NCI-H2081 (cell line): ENCODE measurements around the gene CIRBP.

Experiments used
- DNase-seq, 2 experiments: peaks; one replicate each; lab custom pipeline; 2025; lab: John Stamatoyannopoulos, UW

CIRBP gene

GRCh38 chr19:1243768-1244692, 25.1 kb upstream of the CIRBP start:
- peak; percentile 67 to 69 for DNase-seq

- no peak for DNase-seq
Measured at GRCh38 chr19:1244693-1245451, 24.3 kb upstream of the CIRBP start.

- DNase-seq = no peak
Measured at GRCh38 chr19:1245494-1246264, 23.5 kb upstream of the CIRBP start.

- peak in 1 of 2 experiments; percentile 25 for DNase-seq
Measured at GRCh38 chr19:1246265-1247087, 22.7 kb upstream of the CIRBP start.

- DNase-seq = no peak
Measured at GRCh38 chr19:1247748-1248138, 21.4 kb upstream of the CIRBP start.

- DNase-seq = peak; percentile 81
Measured at GRCh38 chr19:1248139-1248785, 20.9 kb upstream of the CIRBP start, which contains the start of gene MIDN. Gene MIDN (plus strand): TSS chr19:1248583. CDS start chr19:1250297, 1,714 bp downstream.

- DNase-seq = peak; percentile 80 to 85
Measured at GRCh38 chr19:1248786-1249297, 20.3 kb upstream of the CIRBP start.

GRCh38 chr19:1249298-1249989, 19.7 kb upstream of the CIRBP start:
- DNase-seq = peak; percentile 90 to 94

- DNase-seq = no peak
Measured at GRCh38 chr19:1249990-1250436, 19.1 kb upstream of the CIRBP start.

GRCh38 chr19:1250437-1251260, 18.5 kb upstream of the CIRBP start:
- peak; percentile 70 to 71 for DNase-seq

GRCh38 chr19:1251330-1252220, 17.6 kb upstream of the CIRBP start:
- peak; percentile 48 to 71 for DNase-seq

- peak; percentile 62 to 77 for DNase-seq
Measured at GRCh38 chr19:1252221-1252820, 16.8 kb upstream of the CIRBP start.

- DNase-seq = peak; percentile 91
Measured at GRCh38 chr19:1252821-1253513, 16.2 kb upstream of the CIRBP start.

- DNase-seq = no peak
Measured at GRCh38 chr19:1253514-1254080, 15.5 kb upstream of the CIRBP start.

- DNase-seq = no peak
Measured at GRCh38 chr19:1254081-1254527, 15.0 kb upstream of the CIRBP start.

GRCh38 chr19:1254530-1255185, 14.5 kb upstream of the CIRBP start:
- no peak for DNase-seq
